Measurements from ENCODE around the gene FAM209B. TPM values are rescaled to one million over a fixed set of nuclear protein-coding genes. Genes with fewer than 3 reads are reported as not detected.

The FAM209B gene
- total and polyA plus RNA-seq, 4 donors, result 0.90 to 0.92 TPM; not detected in 2

Other genes with a start within 250 kb of the FAM209B start
- gene FAM210B, start 174.3 kb upstream of the FAM209B start, total RNA-seq, result 10 to 100 TPM; 35.0 to 42.0 TPM
- 10 to 100 TPM; 36.9 to 54.5 TPM for gene FAM210B, start 174.3 kb upstream of the FAM209B start, polyA plus RNA-seq
- gene AURKA, start 141.0 kb upstream of the FAM209B start, total RNA-seq, result 1 to 10 TPM in 1 of 2 donors, under 1 TPM in 1; 0.26 to 2.1 TPM
- gene AURKA, start 141.0 kb upstream of the FAM209B start, polyA plus RNA-seq, result under 1 TPM; 0.75 to 0.77 TPM
- 10 to 100 TPM; 16.8 to 21.7 TPM for gene CSTF1, start 140.6 kb upstream of the FAM209B start, total RNA-seq
- gene CSTF1, start 140.6 kb upstream of the FAM209B start, polyA plus RNA-seq, result 10 to 100 TPM in 1 of 2 donors, 1 to 10 TPM in 1; 6.5 to 11.1 TPM
- gene CASS4, start 121.0 kb upstream of the FAM209B start, total RNA-seq, result 1 to 10 TPM; 2.4 to 3.4 TPM
- 1 to 10 TPM in 1 of 2 donors, under 1 TPM in 1; 0.20 to 1.3 TPM for gene CASS4, start 121.0 kb upstream of the FAM209B start, polyA plus RNA-seq
- gene RTF2, start 64.6 kb upstream of the FAM209B start, total RNA-seq, result 10 to 100 TPM; 68.1 to 72.6 TPM
- gene RTF2, start 64.6 kb upstream of the FAM209B start, polyA plus RNA-seq, result 10 to 100 TPM; 82.4 to 95.9 TPM
- 1 to 10 TPM in 1 of 2 donors, under 1 TPM in 1; 0.48 to 1.0 TPM for gene FAM209A, start 8.5 kb upstream of the FAM209B start, total RNA-seq
- gene FAM209A, start 8.5 kb upstream of the FAM209B start, polyA plus RNA-seq, result under 1 TPM in 1 of 2 donors, not detected in 1; 0.43 TPM
- gene TFAP2C, start 96.1 kb downstream of the FAM209B start, total RNA-seq, result under 1 TPM; 0.39 to 0.54 TPM
- not detected for gene TFAP2C, start 96.1 kb downstream of the FAM209B start, polyA plus RNA-seq